ENCODE results near the gene SMPDL3A.

- no peak for TF ChIP-seq POLR2A (IDR thresholded peaks at IDR 0.05; ENCODE audit: control extremely low read depth in 1 of 2, low read depth in 2 of 2, low read length in 2 of 2)
- TF ChIP-seq MAFK (IDR thresholded peaks at IDR 0.05; ENCODE audit: low read depth, low read length) = no peak
- no peak for TF ChIP-seq JUN (IDR thresholded peaks at IDR 0.05; ENCODE audit: low read depth, low read length)
- TF ChIP-seq JUND (IDR thresholded peaks at IDR 0.05; ENCODE audit: low read length) = no peak
- TF ChIP-seq POLR2AphosphoS5 (IDR thresholded peaks at IDR 0.05; ENCODE audit: low read depth, low read length) = no peak
- TF ChIP-seq BRCA1 (IDR thresholded peaks at IDR 0.05; ENCODE audit: low read depth, low read length) = no peak
- no peak for TF ChIP-seq EP300 (IDR thresholded peaks at IDR 0.05; ENCODE audit: borderline replicate concordance in 1 of 2, low read depth in 2 of 2, low read length in 2 of 2)
- no peak for TF ChIP-seq EGR1 (IDR thresholded peaks at IDR 0.05; ENCODE audit: borderline replicate concordance, low read depth, low read length)
- no peak for TF ChIP-seq CBX5 (IDR thresholded peaks at IDR 0.05; ENCODE audit: low read depth, low read length)
- TF ChIP-seq EZH2 (IDR thresholded peaks at IDR 0.05; ENCODE audit: low read depth, low read length, severe bottlenecking) = no peak
These were observed 18.0 kb upstream of the SMPDL3A start for GRCh38 chr6:122770835-122771601.

Data from H1 (cell line).